ENCODE data around the gene ARHGAP25. TPM values are rescaled to one million over a fixed set of nuclear protein-coding genes. Genes with fewer than 3 reads are reported as not detected.

Gene ARHGAP25
- total and polyA plus RNA-seq, 2 donors (not counting 3 experiments of a cell fraction or from before 2014, with no cell fraction given) = 0.50 to 2.0 TPM

- Histone ChIP-seq H3K4me1 (ENCODE audit: control insufficient read depth, extremely low read depth, insufficient read depth, low read length) (no peaks in the 10 kb centered on the region), H3K4me3 (replicated peaks in 1 of 3; ENCODE audit: insufficient read depth in 1 of 3, low read depth in 1 of 3, low read length in 3 of 3) (no peak overlapping the region), H3K27me3 (ENCODE audit: control insufficient read depth in 2 of 2, insufficient read depth in 2 of 2, low read length in 2 of 2) (peaks cover 4 to 21% of the 10 kb centered on the region in 2 experiments), H3K9me3 (replicated peaks; ENCODE audit: control insufficient read depth, insufficient read depth, low read length) (no peaks in the 10 kb centered on the region), H3K27ac (ENCODE audit: insufficient read depth, low read depth, low read length) (no peak overlapping the region), H3K36me3 (ENCODE audit: control insufficient read depth in 2 of 2, extremely low read depth in 1 of 2, insufficient read depth in 2 of 2, low read length in 2 of 2) (no peaks in the 10 kb centered on the region), H3K4me2 (ENCODE audit: insufficient read depth, low read length) (no peak overlapping the region), H3K9ac (replicated peaks; ENCODE audit: extremely low read depth, insufficient read depth, low read length) (no peak overlapping the region), H3K9me1 (replicated peaks; ENCODE audit: control insufficient read depth, extremely low read depth, insufficient read depth, low read length) (no peaks in the 10 kb centered on the region), H2AFZ (ENCODE audit: low read depth, low read length) (no peak overlapping the region), H4K20me1 (replicated peaks; ENCODE audit: control insufficient read depth, extremely low read depth, insufficient read depth, low read length) (no peaks in the 10 kb centered on the region), H3K79me2 (ENCODE audit: control insufficient read depth, insufficient read depth, low read length) (no peaks in the 10 kb centered on the region)
- intact Hi-C loops (cut with micrococcal nuclease) (no loop called here), dilution Hi-C loops (cut with MboI; ENCODE audit: extremely low pct_ligation_motif_present, low sequenced_read_pairs) (no loop called here)
- TF ChIP-seq GATA2 (IDR thresholded peaks at IDR 0.05; ENCODE audit: insufficient read depth, insufficient read length, low read depth, low read length) (no peak), MAX (IDR thresholded peaks at IDR 0.05; ENCODE audit: insufficient read depth, insufficient read length) (no peak), CTCF (IDR thresholded peaks at IDR 0.05; ENCODE audit: extremely low read depth in 1 of 2, insufficient read depth in 1 of 2, low read depth in 1 of 2, low read length in 2 of 2) (no peak)
- FAIRE-seq = no peak
- ChIA-PET POLR2A (no interaction called here), CTCF (no interaction called here)
- no peak for DNase-seq (ENCODE audit: low read depth, low spot score)
- BruUV-seq (replicated peaks) = no TSS peak
Observed at GRCh38 chr2:68693951-68694350, 40.7 kb upstream of the ARHGAP25 start.

GRCh38 chr2:68695971-68696370 is 38.6 kb upstream of the ARHGAP25 start:
- Histone ChIP-seq H4K20me1 (replicated peaks; ENCODE audit: control insufficient read depth, extremely low read depth, insufficient read depth, low read length) (no peaks in the 10 kb centered on the region), H3K27me3 (ENCODE audit: control insufficient read depth in 2 of 2, insufficient read depth in 2 of 2, low read length in 2 of 2) (peaks cover 8 to 25% of the 10 kb centered on the region in 2 experiments), H3K9ac (replicated peaks; ENCODE audit: extremely low read depth, insufficient read depth, low read length) (no peak overlapping the region), H3K36me3 (ENCODE audit: control insufficient read depth in 2 of 2, extremely low read depth in 1 of 2, insufficient read depth in 2 of 2, low read length in 2 of 2) (no peaks in the 10 kb centered on the region), H3K79me2 (ENCODE audit: control insufficient read depth, insufficient read depth, low read length) (no peaks in the 10 kb centered on the region), H3K9me3 (replicated peaks; ENCODE audit: control insufficient read depth, insufficient read depth, low read length) (no peaks in the 10 kb centered on the region), H3K4me3 (replicated peaks in 1 of 3; ENCODE audit: insufficient read depth in 1 of 3, low read depth in 1 of 3, low read length in 3 of 3) (no peak overlapping the region), H3K4me1 (ENCODE audit: control insufficient read depth, extremely low read depth, insufficient read depth, low read length) (no peaks in the 10 kb centered on the region), H3K9me1 (replicated peaks; ENCODE audit: control insufficient read depth, extremely low read depth, insufficient read depth, low read length) (no peaks in the 10 kb centered on the region), H3K4me2 (ENCODE audit: insufficient read depth, low read length) (no peak overlapping the region), H3K27ac (ENCODE audit: insufficient read depth, low read depth, low read length) (no peak overlapping the region), H2AFZ (ENCODE audit: low read depth, low read length) (no peak overlapping the region)
- FAIRE-seq (no peak), DNase-seq (ENCODE audit: low read depth, low spot score) (no peak)
- no TSS peak for BruUV-seq (replicated peaks)
- dilution Hi-C loops (cut with MboI; ENCODE audit: extremely low pct_ligation_motif_present, low sequenced_read_pairs) = no loop called here
- intact Hi-C loops (cut with micrococcal nuclease) = no loop called here
- ChIA-PET POLR2A (no interaction called here), CTCF (no interaction called here)
- TF ChIP-seq FOS (IDR thresholded peaks at IDR 0.05; ENCODE audit: borderline replicate concordance, insufficient read depth, low read length) = no peak
- TF ChIP-seq GATA2 (IDR thresholded peaks at IDR 0.05; ENCODE audit: insufficient read depth, insufficient read length, low read depth, low read length) = no peak
- no peak for TF ChIP-seq POLR2A (IDR thresholded peaks at IDR 0.05; ENCODE audit: low read depth, low read length)
- TF ChIP-seq MYC (IDR thresholded peaks at IDR 0.05; ENCODE audit: low read depth, low read length) = no peak
- TF ChIP-seq MAX (IDR thresholded peaks at IDR 0.05; ENCODE audit: insufficient read depth, insufficient read length) = no peak
- no peak for TF ChIP-seq JUN (IDR thresholded peaks at IDR 0.05; ENCODE audit: borderline replicate concordance, insufficient read depth, insufficient read length, low read depth)
- no peak for TF ChIP-seq POLR2AphosphoS5 (IDR thresholded peaks at IDR 0.05; ENCODE audit: insufficient read depth, low read depth, low read length)
- no peak for TF ChIP-seq EZH2 (IDR thresholded peaks at IDR 0.05; ENCODE audit: borderline replicate concordance, low read depth, low read length, severe bottlenecking)
- TF ChIP-seq CTCF (IDR thresholded peaks at IDR 0.05; ENCODE audit: extremely low read depth in 1 of 2, insufficient read depth in 1 of 2, low read depth in 1 of 2, low read length in 2 of 2) = no peak

All from endothelial cell of umbilical vein (primary cell).